ENCODE results near the gene PLK5.

PLK5 gene

DNA sequence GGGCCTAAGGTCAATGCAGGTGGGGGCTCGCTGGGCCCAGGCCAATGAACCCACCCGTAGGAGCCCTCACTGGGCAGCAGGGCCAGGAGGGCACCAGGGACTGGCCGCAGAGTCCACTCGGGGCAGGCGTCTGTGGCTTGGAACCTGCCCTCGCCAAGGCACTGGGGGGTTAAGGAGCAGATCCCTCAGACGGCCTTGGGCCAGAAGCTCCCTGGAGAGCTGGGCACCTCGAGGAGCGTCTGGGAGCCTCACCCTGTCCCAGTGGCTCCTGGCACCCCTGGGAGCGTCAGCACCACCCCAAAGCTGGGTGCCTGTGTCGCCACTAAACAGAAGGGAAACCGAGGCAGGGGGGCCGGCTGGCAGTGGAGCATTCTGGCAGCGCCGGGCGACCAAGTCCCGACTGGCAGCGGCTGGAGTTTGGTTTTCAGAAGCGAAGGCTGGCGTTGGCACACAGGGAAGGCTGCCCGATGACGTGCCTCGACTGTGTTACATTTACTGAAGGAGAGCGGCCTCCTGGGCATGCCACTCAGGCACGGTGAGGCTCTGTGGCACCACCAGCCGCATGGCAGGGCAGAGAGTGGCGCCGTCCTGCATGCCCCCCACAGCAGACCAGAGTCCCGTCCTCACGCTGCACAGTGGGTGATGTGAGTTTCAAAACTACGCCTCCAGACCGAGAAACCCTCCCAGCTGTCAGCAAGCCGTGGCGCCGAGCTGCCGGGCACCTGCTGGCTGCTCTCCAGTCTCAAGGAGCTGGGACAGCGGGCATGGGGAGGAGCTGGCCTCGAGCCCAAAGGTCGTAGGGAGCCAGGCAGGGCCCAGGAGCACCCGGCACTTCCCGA, 53.4 kb downstream of the PLK5 start:
- DNase-seq (ENCODE audit: low read depth in 2 of 2), result no peak

DNA sequence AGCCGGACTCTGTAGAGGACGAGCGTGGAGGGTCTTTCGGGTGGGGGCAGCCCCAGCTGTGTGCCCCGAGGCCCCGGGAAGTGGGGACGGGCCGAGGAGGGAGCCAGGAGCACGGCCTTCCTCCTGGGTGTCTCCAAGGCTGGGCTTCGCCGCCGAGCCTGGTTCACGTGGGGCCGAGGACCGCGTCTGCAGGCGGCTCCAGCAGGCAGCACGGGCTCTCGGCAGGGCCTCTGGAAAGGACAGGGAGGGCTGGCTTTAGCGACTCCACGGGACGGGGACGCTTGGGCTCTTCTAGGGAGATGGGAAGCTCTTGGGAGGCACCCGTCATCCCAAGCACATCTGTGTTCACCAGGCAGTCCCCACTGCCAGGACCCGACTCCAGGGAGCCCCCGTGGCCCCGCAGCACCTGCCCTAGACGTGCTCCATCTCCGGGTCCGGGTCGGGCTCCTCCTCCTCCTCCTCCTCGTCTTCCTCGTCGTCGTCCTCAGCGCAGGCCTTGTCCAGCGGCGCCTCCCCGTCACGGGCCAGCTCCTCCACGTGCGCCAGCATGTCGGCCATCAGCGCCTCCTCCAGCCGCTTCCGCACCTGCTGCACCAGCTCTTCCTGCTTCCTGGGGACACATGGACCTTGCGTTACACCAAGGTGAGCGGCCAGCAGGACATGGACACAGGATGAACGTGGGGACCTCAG, 54.2 kb downstream of the PLK5 start:
- DNase-seq (ENCODE audit: low read depth in 2 of 2), result no peak

DNA sequence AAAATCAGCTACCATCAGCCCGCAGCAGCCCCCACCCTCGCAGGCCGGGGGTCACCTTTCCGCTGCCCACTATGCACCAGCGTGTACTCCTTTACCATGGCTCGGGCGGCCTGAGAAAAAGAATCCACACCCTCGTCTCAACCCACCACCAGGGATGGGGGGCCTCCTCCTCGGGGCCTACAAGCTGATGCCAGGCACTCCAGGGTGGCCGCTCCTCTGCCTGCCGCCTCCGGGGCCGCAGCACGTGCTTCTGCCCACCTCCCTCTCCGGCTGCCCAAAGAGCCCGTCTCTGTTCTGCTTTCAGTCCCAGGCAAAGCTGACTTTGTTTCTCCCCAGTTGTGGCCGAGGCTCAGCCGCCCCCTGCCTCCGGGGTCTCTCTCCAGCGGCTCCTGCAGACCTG, 55.3 kb downstream of the PLK5 start:
- no peak for DNase-seq (ENCODE audit: low read depth in 2 of 2)

DNA sequence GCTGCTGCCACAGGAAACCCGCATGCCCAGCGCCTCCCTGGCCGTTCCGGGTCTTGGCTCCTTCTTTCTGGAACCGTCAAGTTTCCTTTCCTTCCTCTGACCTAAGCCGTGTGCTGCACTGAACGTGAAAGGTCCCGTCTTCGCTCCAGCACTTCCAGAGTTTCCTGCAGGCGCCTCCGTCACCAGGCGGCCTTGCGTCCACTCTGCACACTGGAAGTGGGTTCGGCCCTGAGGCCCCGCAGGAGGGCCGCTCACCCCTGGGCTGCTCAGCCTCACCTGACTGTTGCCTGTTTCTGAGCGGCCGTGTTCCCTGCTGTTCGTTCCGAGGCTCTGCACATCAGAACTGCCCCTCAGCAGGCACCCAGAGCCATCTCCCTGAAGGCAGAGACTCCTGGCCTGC, 56.5 kb downstream of the PLK5 start:
- DNase-seq (ENCODE audit: low read depth in 2 of 2), result no peak

DNA sequence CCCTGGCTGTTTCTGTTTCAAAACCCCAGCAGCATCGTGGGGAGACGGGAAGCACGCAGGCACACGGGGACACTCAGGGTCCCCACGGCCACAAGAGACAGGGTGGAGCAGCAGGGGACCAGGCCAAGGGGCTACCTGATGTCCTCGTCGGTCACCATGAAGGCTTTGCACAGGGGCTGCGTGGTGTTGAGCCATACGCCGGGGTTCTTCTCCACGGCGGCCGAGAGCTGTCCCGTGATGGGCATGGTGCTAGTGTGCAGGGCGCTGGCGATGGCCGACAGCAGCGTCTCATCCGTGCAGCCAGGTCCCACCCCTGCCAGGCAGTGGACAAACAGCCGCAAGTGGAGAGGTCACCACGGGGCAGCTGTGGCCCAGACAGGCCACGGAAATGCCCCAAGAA, 57.1 kb downstream of the PLK5 start:
- DNase-seq (ENCODE audit: low read depth in 2 of 2), result no peak

DNA sequence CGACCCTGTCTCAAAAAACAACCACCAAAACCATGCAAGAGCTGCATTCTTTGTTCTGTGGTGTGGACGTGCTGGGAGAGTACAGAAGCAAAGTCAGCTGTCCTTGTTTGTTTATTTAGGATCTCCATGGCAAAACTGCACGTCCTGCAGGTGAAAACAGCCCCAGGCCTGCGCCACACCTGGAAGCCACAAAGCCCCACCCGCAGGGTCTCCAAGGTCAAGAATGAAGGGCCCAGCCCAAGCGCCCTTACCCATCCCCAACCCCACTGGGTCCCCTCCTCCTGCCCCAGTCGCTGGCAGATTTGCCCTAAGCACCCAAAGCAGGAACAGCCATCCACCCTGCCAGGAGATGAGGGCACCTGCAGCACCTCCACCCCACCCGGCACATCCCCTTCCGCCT, 58.3 kb downstream of the PLK5 start:
- no peak for DNase-seq (ENCODE audit: low read depth in 2 of 2)

DNA sequence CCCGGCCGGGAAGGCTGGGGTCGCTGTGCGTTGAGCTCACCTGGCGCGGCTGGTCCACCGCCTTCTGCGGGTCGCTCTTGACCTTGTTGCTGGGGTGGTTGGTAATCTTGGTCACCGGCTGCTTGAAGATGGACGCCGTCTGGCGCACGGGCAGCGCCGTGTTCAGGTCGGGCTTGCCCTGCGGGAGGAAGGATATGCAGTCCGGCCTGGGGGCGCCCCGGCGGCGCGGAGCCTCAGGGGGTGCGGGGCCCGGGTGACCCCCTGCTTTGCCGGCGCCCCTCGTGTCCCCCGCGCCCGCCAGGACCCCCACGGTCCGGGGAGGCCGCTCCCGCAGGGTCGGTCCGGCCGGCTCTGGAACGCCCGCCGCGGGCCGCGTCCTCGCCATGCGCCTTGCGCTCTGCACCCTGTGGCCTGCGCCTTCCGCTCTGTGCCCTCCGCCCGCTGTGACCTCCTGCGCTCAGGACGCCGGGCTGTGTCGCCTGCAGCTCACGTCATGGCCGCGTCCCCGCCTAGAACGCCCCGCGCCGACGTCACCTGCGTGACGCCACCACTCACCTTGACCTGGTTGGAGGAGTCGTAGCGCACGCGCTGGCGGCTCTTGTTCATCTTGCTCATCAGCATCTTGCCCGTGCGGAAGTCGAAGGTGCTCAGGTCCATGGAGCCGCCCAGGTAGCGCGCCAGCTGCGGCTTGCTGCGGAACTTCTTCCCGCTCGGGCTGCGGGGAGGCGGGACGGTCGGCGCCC, 60.8 kb downstream of the PLK5 start:
- DNase-seq (ENCODE audit: low read depth in 2 of 2), result no peak

DNA sequence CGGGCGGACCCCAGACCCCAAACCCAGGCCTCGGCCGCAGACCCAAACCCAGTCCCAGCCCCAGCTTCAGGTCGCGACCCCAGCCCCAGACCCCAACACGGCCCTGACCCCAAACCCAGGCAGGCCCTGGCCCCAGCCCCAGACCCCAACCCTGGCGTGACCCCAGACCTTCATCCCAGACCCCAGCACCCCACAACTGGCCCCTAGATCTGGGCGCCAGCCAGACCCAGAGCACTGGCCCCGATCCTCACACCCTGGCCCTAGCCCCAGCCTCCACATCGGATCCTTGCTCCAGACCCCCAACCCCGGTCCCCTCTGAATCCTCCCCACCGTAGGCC, 61.3 kb downstream of the PLK5 start:
- DNase-seq (ENCODE audit: low read depth in 2 of 2), result no peak

Measured in fibroblast of skin of left quadriceps (primary cell).